ENCODE measurements around the gene ZNF273.

DNA sequence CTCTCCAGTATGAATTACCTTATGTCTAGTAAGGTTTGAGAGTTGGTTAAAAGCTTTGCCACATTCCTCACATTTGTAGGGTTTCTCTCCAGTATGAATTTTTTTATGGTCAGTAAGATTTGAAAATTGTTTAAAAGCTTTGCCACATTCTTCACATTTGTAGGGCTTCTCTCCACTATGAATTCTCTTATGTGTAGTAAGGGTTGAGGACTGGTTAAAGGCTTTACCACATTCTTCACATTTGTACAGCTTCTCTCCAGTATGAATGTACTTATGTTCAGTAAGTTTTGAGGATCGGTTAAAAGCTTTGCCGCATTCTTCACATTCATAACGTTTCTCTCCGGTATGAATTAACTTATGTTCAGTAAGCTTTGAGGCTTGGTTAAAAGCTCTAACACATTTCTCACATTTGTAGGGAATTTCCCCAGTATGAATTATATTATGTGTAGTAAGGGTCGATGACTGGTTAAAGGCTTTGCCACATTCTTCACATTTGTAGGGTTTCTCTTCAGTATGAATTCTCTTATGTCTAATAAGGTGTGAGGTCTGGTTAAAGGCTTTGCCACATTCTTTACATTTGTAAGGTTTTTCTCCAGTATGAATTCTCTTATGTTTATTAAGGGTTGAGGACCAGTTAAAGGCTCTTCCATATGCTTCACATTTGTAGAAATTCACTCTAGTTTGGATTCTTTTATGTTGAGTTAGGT, 75.6 kb downstream of the ZNF273 start:
- TF ChIP-seq, protein P1, sequence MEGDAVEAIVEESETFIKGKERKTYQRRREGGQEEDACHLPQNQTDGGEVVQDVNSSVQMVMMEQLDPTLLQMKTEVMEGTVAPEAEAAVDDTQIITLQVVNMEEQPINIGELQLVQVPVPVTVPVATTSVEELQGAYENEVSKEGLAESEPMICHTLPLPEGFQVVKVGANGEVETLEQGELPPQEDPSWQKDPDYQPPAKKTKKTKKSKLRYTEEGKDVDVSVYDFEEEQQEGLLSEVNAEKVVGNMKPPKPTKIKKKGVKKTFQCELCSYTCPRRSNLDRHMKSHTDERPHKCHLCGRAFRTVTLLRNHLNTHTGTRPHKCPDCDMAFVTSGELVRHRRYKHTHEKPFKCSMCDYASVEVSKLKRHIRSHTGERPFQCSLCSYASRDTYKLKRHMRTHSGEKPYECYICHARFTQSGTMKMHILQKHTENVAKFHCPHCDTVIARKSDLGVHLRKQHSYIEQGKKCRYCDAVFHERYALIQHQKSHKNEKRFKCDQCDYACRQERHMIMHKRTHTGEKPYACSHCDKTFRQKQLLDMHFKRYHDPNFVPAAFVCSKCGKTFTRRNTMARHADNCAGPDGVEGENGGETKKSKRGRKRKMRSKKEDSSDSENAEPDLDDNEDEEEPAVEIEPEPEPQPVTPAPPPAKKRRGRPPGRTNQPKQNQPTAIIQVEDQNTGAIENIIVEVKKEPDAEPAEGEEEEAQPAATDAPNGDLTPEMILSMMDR (IDR thresholded peaks at IDR 0.05), result no peak
- no peak for TF ChIP-seq POLR2A (IDR thresholded peaks at IDR 0.05)
- TF ChIP-seq POLR2AphosphoS5 (IDR thresholded peaks at IDR 0.05), result no peak

Measured in suprapubic skin (tissue), 4 donors.